ENCODE results near the gene ELMO1. TPM values are rescaled to one million over a fixed set of nuclear protein-coding genes. Genes with fewer than 3 reads are reported as not detected.

The ELMO1 gene
- total RNA-seq, 1 experiment from 2014 or later: not detected

DNA sequence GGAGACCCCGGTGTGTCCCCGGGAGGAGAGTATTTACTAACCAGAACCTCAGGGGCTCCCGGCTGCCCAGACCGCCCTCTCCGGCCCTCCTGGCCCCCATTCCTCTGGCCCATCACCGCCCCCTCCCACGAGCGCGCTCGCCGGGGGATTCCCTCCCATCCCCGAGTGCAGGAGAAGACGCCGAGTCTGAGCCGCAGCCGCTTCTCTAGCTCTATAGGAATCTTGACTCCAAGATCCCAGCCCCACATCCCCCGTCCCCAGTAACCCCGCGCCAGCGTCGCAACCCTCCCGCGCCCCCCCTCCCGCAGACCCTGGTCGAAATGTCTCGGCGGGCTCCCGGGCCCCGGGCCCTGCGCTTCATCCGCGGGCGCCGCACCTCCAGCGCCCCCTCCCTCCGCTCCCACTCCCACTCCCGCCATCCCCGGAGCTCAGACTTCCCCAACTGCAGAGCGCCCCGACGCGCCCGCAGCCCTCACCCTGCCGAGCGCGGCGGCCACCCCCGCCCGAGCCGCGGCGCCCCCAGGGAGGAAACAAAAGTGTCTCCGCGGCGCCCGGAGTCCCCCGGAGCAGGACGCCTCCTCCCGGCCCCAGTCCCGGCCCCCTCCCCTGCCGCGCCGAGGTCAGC, 541 bp downstream of the ELMO1 start:
- Histone ChIP-seq H3K9me2 (replicated peaks; ENCODE audit: low read length) (no peaks in the 10 kb centered on the region), H3K36me3 (ENCODE audit: low read depth, low read length) (no peaks in the 10 kb centered on the region), H3K79me2 (ENCODE audit: low read length) (no peaks in the 10 kb centered on the region), H3K27me3 (ENCODE audit: low read length) (peaks cover 36% of the 10 kb centered on the region), H3K9me3 (ENCODE audit: low read length) (no peaks in the 10 kb centered on the region), H2AFZ (ENCODE audit: low read length) (peak overlapping the region; percentile 59), H3F3A (ENCODE audit: low read length, unreplicated experiment) (no peaks in the 10 kb centered on the region), H3K4me3 (ENCODE audit: low read length) (peak overlapping the region; percentile 46), H4K20me1 (ENCODE audit: low read length) (no peaks in the 10 kb centered on the region), H3K4me2 (ENCODE audit: low read length) (peak overlapping the region; percentile 48; the same call in 1 of the 2 replicates), H3K27ac (ENCODE audit: low read length) (no peak overlapping the region), H3K9ac (ENCODE audit: low read length) (no peak overlapping the region), H3K4me1 (ENCODE audit: insufficient read depth, low read length) (no peaks in the 10 kb centered on the region)
- ATAC-seq: no peak
- no peak for DNase-seq
- TF ChIP-seq EZH2phosphoT487 (IDR thresholded peaks at IDR 0.05; ENCODE audit: borderline replicate concordance, low read length): no peak
- TF ChIP-seq EZH2 (IDR thresholded peaks at IDR 0.05; ENCODE audit: low read length, unreplicated experiment): no peak
- TF ChIP-seq, protein P1, sequence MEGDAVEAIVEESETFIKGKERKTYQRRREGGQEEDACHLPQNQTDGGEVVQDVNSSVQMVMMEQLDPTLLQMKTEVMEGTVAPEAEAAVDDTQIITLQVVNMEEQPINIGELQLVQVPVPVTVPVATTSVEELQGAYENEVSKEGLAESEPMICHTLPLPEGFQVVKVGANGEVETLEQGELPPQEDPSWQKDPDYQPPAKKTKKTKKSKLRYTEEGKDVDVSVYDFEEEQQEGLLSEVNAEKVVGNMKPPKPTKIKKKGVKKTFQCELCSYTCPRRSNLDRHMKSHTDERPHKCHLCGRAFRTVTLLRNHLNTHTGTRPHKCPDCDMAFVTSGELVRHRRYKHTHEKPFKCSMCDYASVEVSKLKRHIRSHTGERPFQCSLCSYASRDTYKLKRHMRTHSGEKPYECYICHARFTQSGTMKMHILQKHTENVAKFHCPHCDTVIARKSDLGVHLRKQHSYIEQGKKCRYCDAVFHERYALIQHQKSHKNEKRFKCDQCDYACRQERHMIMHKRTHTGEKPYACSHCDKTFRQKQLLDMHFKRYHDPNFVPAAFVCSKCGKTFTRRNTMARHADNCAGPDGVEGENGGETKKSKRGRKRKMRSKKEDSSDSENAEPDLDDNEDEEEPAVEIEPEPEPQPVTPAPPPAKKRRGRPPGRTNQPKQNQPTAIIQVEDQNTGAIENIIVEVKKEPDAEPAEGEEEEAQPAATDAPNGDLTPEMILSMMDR (conservative IDR thresholded peaks at IDR 0.05; ENCODE audit: low read depth, low read length): no peak
- POLR2A ChIA-PET (ENCODE audit: unreplicated experiment): no interaction called here
- no TSS peak for BruUV-seq (replicated peaks)
- intact Hi-C loops (cut with micrococcal nuclease): no loop called here
- CTCF ChIA-PET: no interaction called here

DNA sequence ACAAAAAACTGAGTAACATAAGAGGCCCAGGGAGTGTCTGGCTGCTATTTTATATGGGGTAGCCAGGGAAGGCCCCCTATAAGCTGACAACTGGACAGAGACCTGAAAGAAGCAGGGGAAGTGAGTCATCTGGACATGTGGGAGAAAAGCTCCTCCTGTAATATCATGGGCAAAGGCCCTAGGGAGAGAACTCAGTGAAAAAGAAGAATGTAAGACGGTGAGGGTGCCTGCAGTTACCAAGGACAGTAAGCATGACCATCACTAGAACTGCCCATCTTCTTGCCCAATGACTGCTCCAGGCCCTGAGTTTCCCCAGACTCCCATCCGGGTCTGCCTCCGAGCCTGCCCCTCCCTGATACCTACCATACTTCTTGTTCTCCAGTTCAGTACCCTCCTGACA, 2.3 kb downstream of the ELMO1 start:
- ATAC-seq (no peak), DNase-seq (no peak)
- Histone ChIP-seq H3K27me3 (ENCODE audit: low read length) (peaks cover 36% of the 10 kb centered on the region), H3K36me3 (ENCODE audit: low read depth, low read length) (no peaks in the 10 kb centered on the region), H3K4me1 (ENCODE audit: insufficient read depth, low read length) (no peaks in the 10 kb centered on the region), H3K4me3 (ENCODE audit: low read length) (no peak overlapping the region), H3K4me2 (ENCODE audit: low read length) (no peak overlapping the region), H2AFZ (ENCODE audit: low read length) (no peak overlapping the region), H3K9ac (ENCODE audit: low read length) (no peak overlapping the region), H3K9me2 (replicated peaks; ENCODE audit: low read length) (no peaks in the 10 kb centered on the region), H4K20me1 (ENCODE audit: low read length) (no peaks in the 10 kb centered on the region), H3K9me3 (ENCODE audit: low read length) (no peaks in the 10 kb centered on the region), H3K27ac (ENCODE audit: low read length) (no peak overlapping the region), H3K79me2 (ENCODE audit: low read length) (no peaks in the 10 kb centered on the region), H3F3A (ENCODE audit: low read length, unreplicated experiment) (no peaks in the 10 kb centered on the region)
- BruUV-seq (replicated peaks): no TSS peak
- intact Hi-C loops (cut with micrococcal nuclease): no loop called here
- POLR2A ChIA-PET (ENCODE audit: unreplicated experiment): no interaction called here
- no peak for TF ChIP-seq EZH2 (IDR thresholded peaks at IDR 0.05; ENCODE audit: low read length, unreplicated experiment)
- TF ChIP-seq EZH2phosphoT487 (IDR thresholded peaks at IDR 0.05; ENCODE audit: borderline replicate concordance, low read length): no peak
- TF ChIP-seq, protein P1 (conservative IDR thresholded peaks at IDR 0.05; ENCODE audit: low read depth, low read length): no peak
- CTCF ChIA-PET: no interaction called here

DNA sequence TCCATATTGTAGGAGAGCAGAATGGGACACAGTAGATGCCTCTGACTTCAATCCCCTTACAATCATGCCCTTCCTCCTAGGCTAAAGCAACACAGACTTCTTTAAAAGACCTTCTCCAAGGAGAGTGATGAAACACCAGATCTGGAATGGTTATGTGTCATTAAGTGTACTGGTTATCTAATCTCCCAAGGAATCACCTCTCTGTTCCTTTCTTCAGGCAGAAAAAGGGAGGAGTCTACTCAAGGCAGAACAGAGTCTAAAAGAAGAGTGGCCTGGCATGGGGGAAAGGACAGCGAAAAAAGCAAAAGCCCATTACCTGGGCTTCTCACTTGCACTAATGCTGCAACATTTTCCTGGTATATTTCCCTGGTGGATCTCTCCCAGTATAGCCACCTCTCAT, 2.9 kb downstream of the ELMO1 start:
- DNase-seq: no peak
- no peak for TF ChIP-seq EZH2 (IDR thresholded peaks at IDR 0.05; ENCODE audit: low read length, unreplicated experiment)
- TF ChIP-seq, protein P1 (conservative IDR thresholded peaks at IDR 0.05; ENCODE audit: low read depth, low read length): no peak
- TF ChIP-seq EZH2phosphoT487 (IDR thresholded peaks at IDR 0.05; ENCODE audit: borderline replicate concordance, low read length): no peak
- Histone ChIP-seq H3K4me1 (ENCODE audit: insufficient read depth, low read length) (no peaks in the 10 kb centered on the region), H3K27ac (ENCODE audit: low read length) (no peak overlapping the region), H3F3A (ENCODE audit: low read length, unreplicated experiment) (no peaks in the 10 kb centered on the region), H3K27me3 (ENCODE audit: low read length) (peaks cover 36% of the 10 kb centered on the region), H2AFZ (ENCODE audit: low read length) (no peak overlapping the region), H3K4me3 (ENCODE audit: low read length) (no peak overlapping the region), H3K9me3 (ENCODE audit: low read length) (no peaks in the 10 kb centered on the region), H3K9me2 (replicated peaks; ENCODE audit: low read length) (no peaks in the 10 kb centered on the region), H3K36me3 (ENCODE audit: low read depth, low read length) (no peaks in the 10 kb centered on the region), H3K4me2 (ENCODE audit: low read length) (no peak overlapping the region), H3K9ac (ENCODE audit: low read length) (no peak overlapping the region), H3K79me2 (ENCODE audit: low read length) (no peaks in the 10 kb centered on the region), H4K20me1 (ENCODE audit: low read length) (no peaks in the 10 kb centered on the region)
- POLR2A ChIA-PET (ENCODE audit: unreplicated experiment): no interaction called here
- ATAC-seq: no peak
- intact Hi-C loops (cut with micrococcal nuclease): no loop called here
- CTCF ChIA-PET: no interaction called here
- no TSS peak for BruUV-seq (replicated peaks)
